CD14-positive monocyte (primary cell): Measurements from ENCODE around the gene KLHL21. TPM values are rescaled to one million over a fixed set of nuclear protein-coding genes. Genes with fewer than 3 reads are reported as not detected.

Experiments
- DNase-seq, 3 donors: peaks; one replicate each; pipeline ENCODE4 v3.0.0-alpha.2; 2011 to 2022
- H2AFZ ChIP-seq: 2 replicates; pipeline ENCODE4 v1.6.0; 2012; ENCODE audit warnings: mild to moderate bottlenecking, low read depth, low read length, inconsistent platforms; ENCODE audit not compliant: insufficient read depth, poor library complexity, severe bottlenecking
- H3K27ac ChIP-seq, 2 donors: 1 replicate in 1 of 2; 2 replicates in 1 of 2; pipeline ENCODE4 v1.5.1; 2012 to 2013; ENCODE audit warnings: low read length in 2 of 2, control low read depth in 1 of 2, inconsistent platforms in 1 of 2, low read depth in 1 of 2, mild to moderate bottlenecking in 1 of 2
- H3K27me3 ChIP-seq, 2 donors: one replicate each; pipeline versions ENCODE4 v1.6.0 to v1.6.1; 2011 to 2013; ENCODE audit warnings: low read length in 2 of 2; ENCODE audit not compliant: control insufficient read depth in 2 of 2, insufficient read depth in 2 of 2
- H3K36me3 ChIP-seq, 2 donors: replicated peaks in 1 of 2; 1 replicate in 1 of 2; 2 replicates in 1 of 2; pipeline versions ENCODE4 v1.5.1 to v1.6.1; 2012 to 2013; ENCODE audit warnings: low read length in 2 of 2, control low read depth in 1 of 2, inconsistent platforms in 1 of 2, mild to moderate bottlenecking in 1 of 2; ENCODE audit not compliant: insufficient read depth in 2 of 2, control insufficient read depth in 1 of 2
- H3K4me1 ChIP-seq, 2 donors: 1 replicate in 1 of 2; 2 replicates in 1 of 2; pipeline versions ENCODE4 v1.5.1 to v1.6.1; 2012 to 2013; ENCODE audit warnings: low read length in 2 of 2, control low read depth in 1 of 2, inconsistent platforms in 1 of 2, mild to moderate bottlenecking in 1 of 2, moderate library complexity in 1 of 2; ENCODE audit not compliant: insufficient read depth in 2 of 2, control insufficient read depth in 1 of 2
- H3K4me2 ChIP-seq: replicated peaks from 2 replicates; pipeline ENCODE3; 2012; ENCODE audit warnings: low read length, moderate library complexity, mild to moderate bottlenecking; ENCODE audit not compliant: poor library complexity, severe bottlenecking; ENCODE audit errors: extremely low read depth
- H3K4me3 ChIP-seq, 3 experiments: fragments of 200-600 bp in 1 of 3; sonication (generic) in 1 of 3; replicated peaks in 1 of 3; 1 replicate in 2 of 3; 2 replicates in 1 of 3; pipeline ENCODE4 v1.5.1; 2011 to 2013; ENCODE audit warnings: low read length in 3 of 3, mild to moderate bottlenecking in 3 of 3, control low read depth in 2 of 3, low read depth in 2 of 3, inconsistent platforms in 1 of 3, moderate library complexity in 1 of 3
- H3K79me2 ChIP-seq: 2 replicates; pipeline ENCODE4 v1.6.0; 2012; ENCODE audit warnings: mild to moderate bottlenecking, control low read depth, inconsistent platforms, low read length, moderate library complexity; ENCODE audit not compliant: insufficient read depth
- H3K9ac ChIP-seq: 2 replicates; pipeline ENCODE4 v1.6.0; 2017; ENCODE audit warnings: low read length, mild to moderate bottlenecking; ENCODE audit not compliant: insufficient read depth, poor library complexity, severe bottlenecking
- H3K9me3 ChIP-seq, 2 donors: replicated peaks in 1 of 2; 1 replicate in 1 of 2; 2 replicates in 1 of 2; pipeline versions ENCODE4 v1.5.1 to v1.6.1; 2012 to 2013; ENCODE audit warnings: low read length in 2 of 2, control low read depth in 1 of 2; ENCODE audit not compliant: control insufficient read depth in 1 of 2, insufficient read depth in 1 of 2
- H4K20me1 ChIP-seq: 2 replicates; pipeline ENCODE4 v1.6.0; 2012; ENCODE audit warnings: mild to moderate bottlenecking, low read length, control low read depth, moderate library complexity; ENCODE audit not compliant: insufficient read depth
- H3K27ac Mint-ChIP-seq, 7 donors: one replicate each; pipeline ENCODE4 v1.8.0; 2020; ENCODE audit warnings: mild to moderate bottlenecking in 7 of 7, mixed read lengths in 7 of 7, moderate library complexity in 6 of 7, inconsistent platforms in 2 of 7
- H3K27me3 Mint-ChIP-seq, 3 donors: one replicate each; pipeline ENCODE4 v1.8.0; 2021 to 2022; ENCODE audit warnings: low read depth in 3 of 3, mild to moderate bottlenecking in 3 of 3, mixed read lengths in 3 of 3, moderate library complexity in 3 of 3, inconsistent platforms in 1 of 3
- H3K36me3 Mint-ChIP-seq, 2 donors: one replicate each; pipeline ENCODE4 v1.8.0; 2020; ENCODE audit warnings: mixed read lengths in 2 of 2, inconsistent platforms in 1 of 2, mild to moderate bottlenecking in 1 of 2
- H3K4me1 Mint-ChIP-seq: one replicate; pipeline ENCODE4 v1.8.0; 2020; ENCODE audit warnings: mild to moderate bottlenecking, mixed read lengths
- H3K4me3 Mint-ChIP-seq, 2 donors: one replicate each; pipeline ENCODE4 v1.8.0; 2020; ENCODE audit warnings: mild to moderate bottlenecking in 2 of 2, mixed read lengths in 2 of 2, moderate library complexity in 1 of 2
- H3K9me3 Mint-ChIP-seq, 7 donors: one replicate each; pipeline ENCODE4 v1.8.0; 2020 to 2022; ENCODE audit warnings: mixed read lengths in 7 of 7, mild to moderate bottlenecking in 6 of 7, moderate library complexity in 6 of 7, inconsistent platforms in 2 of 7
- CTCF ChIP-seq: fragments of 200-600 bp; IDR thresholded peaks from one replicate; pipeline ENCODE4 v1.8.0; 2022; ENCODE audit warnings: antibody characterized with exemption, mild to moderate bottlenecking
- WGBS: methylation state at CpG from one replicate; pipeline ENCODE4 v1.1.5; 2013; ENCODE audit warnings: missing lambda C conversion rate; ENCODE audit not compliant: insufficient coverage; 5-methylcytosine and 5-hydroxymethylcytosine counted together
- intact Hi-C, 2 donors: fragments of 100-400 bp; cut with micrococcal nuclease; formaldehyde crosslinking; loops; one replicate each; pipeline versions ENCODE4 v1.15.0 to v1.15.1; 2023
- polyA plus RNA-seq, 3 donors: library from polyadenylated mRNA; depleted of rRNA in 1 of 3; unstranded in 2 of 3; stranded (reverse) in 1 of 3; fragments of 300-500 nt in 2 of 3; fragments of >200 nt in 1 of 3; fragmentation: Illumina TruSeq in 2 of 3; gene quantifications; 1 replicate in 2 of 3; 2 replicates in 1 of 3; pipeline ENCODE4 v1.2.3, GENCODE V29; 2012 to 2021

The KLHL21 gene
- polyA plus RNA-seq, 3 donors = 5.9 to 31.0 (median 7.3) TPM

GRCh38 chr1:6619045-6619444 lies 16.4 kb upstream of the KLHL21 start:
- H3K36me3 ChIP-seq = peaks cover 23 to 41% of the 10 kb centered on the region in 2 donors
- H3K27ac Mint-ChIP-seq = no peak overlapping the region
- H3K4me3 Mint-ChIP-seq = no peak overlapping the region

More at GRCh38 chr1:6619045-6619444, 16.4 kb upstream of the KLHL21 start:
- H3K4me1 Mint-ChIP-seq = peaks cover 6% of the 10 kb centered on the region
- peaks cover 5 to 7% of the 10 kb centered on the region in 2 donors for H3K27me3 ChIP-seq
- 100% methylated on average over 1 of the region's 4 CpGs for WGBS
- H3K4me2 ChIP-seq = no peak overlapping the region
- H3K9ac ChIP-seq = no peak overlapping the region
- H3K4me3 ChIP-seq = no peak overlapping the region
- H4K20me1 ChIP-seq = peaks cover 6% of the 10 kb centered on the region
- DNase-seq = no peak
- H3K27me3 Mint-ChIP-seq = peaks cover 10 to 13% (median 12%) of the 10 kb centered on the region in 3 donors
- intact Hi-C loops = loop anchor here in 1 of 2 donors (5.0 kb wide), 1 partner anchor 37 kb away; no protein-coding TSS in a partner anchor
- peaks cover 40 to 59% of the 10 kb centered on the region in 2 donors for H3K36me3 Mint-ChIP-seq
- peaks cover 6 to 7% of the 10 kb centered on the region in 2 donors for H3K4me1 ChIP-seq
- no peak overlapping the region for H2AFZ ChIP-seq
- TF ChIP-seq CTCF = no peak
- H3K9me3 Mint-ChIP-seq = peaks cover 0 to 4% (median 0%) of the 10 kb centered on the region in 7 donors
- H3K9me3 ChIP-seq = no peaks in the 10 kb centered on the region
- H3K27ac ChIP-seq = no peak overlapping the region
- peaks cover 6% of the 10 kb centered on the region for H3K79me2 ChIP-seq
